ENCODE measurements around the gene LRRN3.

- TF ChIP-seq EZH2phosphoT487 (IDR thresholded peaks at IDR 0.05; ENCODE audit: low read length) (no peak), CTCF (IDR thresholded peaks at IDR 0.05; ENCODE audit: low read length) (no peak)
These were observed 2.6 kb upstream of the LRRN3 start for GRCh38 chr7:111088328-111088727.
